GM23248 (cell line): ENCODE measurements around the gene TTLL13.

ENCODE experiments used
- EZH2 ChIP-seq: fragments of 200-600 bp; sonication (generic); IDR thresholded peaks from 2 replicates; pipeline ENCODE4 v1.6.1; 2018; ENCODE audit warnings: antibody characterized with exemption, mild to moderate bottlenecking; ENCODE audit not compliant: insufficient read depth, poor library complexity, severe bottlenecking
- EZH2phosphoT487 ChIP-seq: fragments of 200-600 bp; sonication (generic); IDR thresholded peaks from 2 replicates; pipeline ENCODE4 v1.6.1; 2018; ENCODE audit warnings: antibody characterized with exemption, moderate library complexity, mild to moderate bottlenecking, low read depth; ENCODE audit not compliant: insufficient read depth

DNA sequence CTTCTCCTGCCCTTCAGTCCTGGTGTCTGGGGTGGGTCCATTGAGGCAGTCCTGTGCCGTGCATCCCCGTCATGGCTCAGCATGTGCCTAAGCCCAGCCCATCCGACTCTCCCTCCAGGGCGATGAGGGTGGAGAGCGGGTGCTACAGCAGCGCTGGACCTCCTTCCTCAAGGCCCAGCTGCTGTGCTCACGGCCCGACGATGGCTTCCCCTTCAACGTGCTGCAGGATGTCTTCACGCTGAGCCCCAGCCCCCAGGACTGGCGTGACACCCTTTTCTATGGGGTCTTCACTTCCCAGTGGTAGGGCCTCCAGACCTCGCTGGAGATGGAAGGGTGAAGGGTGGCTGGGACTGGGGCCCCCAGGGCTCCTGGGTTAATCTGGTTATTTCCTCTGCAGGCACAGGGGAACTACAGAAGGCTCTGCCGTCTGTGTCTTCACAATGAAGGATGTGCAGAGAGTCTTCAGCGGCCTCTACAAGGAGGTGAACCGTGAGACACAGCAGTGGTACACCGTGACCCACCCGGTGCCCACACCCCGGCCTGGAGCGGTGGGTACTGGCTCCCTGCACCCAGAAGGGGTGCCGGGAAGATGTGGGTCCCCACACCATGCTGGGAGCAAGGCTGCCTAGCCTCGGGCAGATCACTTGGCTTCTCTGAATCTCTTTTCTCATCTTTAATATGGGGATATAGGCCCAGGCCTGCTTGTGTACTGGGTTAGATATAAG, 25.8 kb upstream of the TTLL13 start:
- TF ChIP-seq EZH2phosphoT487 (no peak), EZH2 (no peak)
